H9 (cell line): ENCODE measurements around the gene TMEM151A. TPM values are rescaled to one million over a fixed set of nuclear protein-coding genes. Genes with fewer than 3 reads are reported as not detected.
A peak's percentile ranks its signal among the peaks of the same experiment; 100 is the strongest.

Source experiments
- DNase-seq: peaks from one replicate; pipeline ENCODE4 v3.0.0-alpha.2; 2017
- H2AFZ ChIP-seq: one replicate; pipeline ENCODE4 v1.6.1; 2013; ENCODE audit warnings: mild to moderate bottlenecking, low read length, control low read depth, moderate library complexity
- H2AK5ac ChIP-seq: 2 replicates; pipeline ENCODE4 v1.6.1; 2013; ENCODE audit warnings: low read length, control low read depth, mixed read lengths; ENCODE audit not compliant: insufficient read length
- H2BK120ac ChIP-seq: one replicate; pipeline ENCODE4 v1.6.1; 2013; ENCODE audit warnings: low read depth, mild to moderate bottlenecking, low read length, control low read depth, inconsistent platforms; ENCODE audit not compliant: poor library complexity, severe bottlenecking
- H2BK12ac ChIP-seq: 2 replicates; pipeline ENCODE4 v1.6.1; 2013; ENCODE audit warnings: low read length, control low read depth, mixed read lengths, low read depth; ENCODE audit not compliant: insufficient read length
- H2BK15ac ChIP-seq: 2 replicates; pipeline ENCODE4 v1.6.1; 2013; ENCODE audit warnings: low read depth, low read length, control low read depth
- H2BK20ac ChIP-seq: one replicate; pipeline ENCODE4 v1.6.1; 2013; ENCODE audit warnings: low read depth, mild to moderate bottlenecking, low read length, control low read depth, inconsistent platforms; ENCODE audit not compliant: poor library complexity, severe bottlenecking
- H2BK5ac ChIP-seq: 2 replicates; pipeline ENCODE4 v1.6.1; 2013; ENCODE audit warnings: low read length, control low read depth, mixed read lengths; ENCODE audit not compliant: insufficient read length
- H3K14ac ChIP-seq: 2 replicates; pipeline ENCODE4 v1.6.1; 2013; ENCODE audit warnings: low read length, control low read depth; ENCODE audit not compliant: insufficient read depth
- H3K18ac ChIP-seq: 2 replicates; pipeline ENCODE4 v1.6.1; 2013; ENCODE audit warnings: low read depth, mild to moderate bottlenecking, mixed read lengths, low read length, control low read depth; ENCODE audit not compliant: insufficient read length
- H3K23ac ChIP-seq: 2 replicates; pipeline ENCODE4 v1.6.1; 2013; ENCODE audit warnings: low read length, control low read depth, mixed read lengths, low read depth; ENCODE audit not compliant: insufficient read length
- H3K23me2 ChIP-seq: 2 replicates; pipeline ENCODE4 v1.6.1; 2013; ENCODE audit warnings: low read depth, mild to moderate bottlenecking, mixed read lengths, low read length, control low read depth; ENCODE audit not compliant: insufficient read length, poor library complexity, severe bottlenecking
- H3K27ac ChIP-seq: 2 replicates; pipeline ENCODE4 v1.5.1; 2013; ENCODE audit warnings: low read length, control low read depth, mixed read lengths, low read depth; ENCODE audit not compliant: insufficient read length
- H3K27me3 ChIP-seq: 2 replicates; pipeline ENCODE4 v1.6.1; 2013; ENCODE audit warnings: low read length, control low read depth, inconsistent platforms; ENCODE audit not compliant: insufficient read depth
- H3K4ac ChIP-seq: 2 replicates; pipeline ENCODE4 v1.6.1; 2013; ENCODE audit warnings: low read depth, mild to moderate bottlenecking, control low read depth, inconsistent platforms, low read length, moderate library complexity
- H3K4me1 ChIP-seq: 2 replicates; pipeline ENCODE4 v1.6.1; 2013; ENCODE audit warnings: low read length, control low read depth, inconsistent platforms; ENCODE audit not compliant: insufficient read depth
- H3K4me2 ChIP-seq: 2 replicates; pipeline ENCODE4 v1.6.1; 2013; ENCODE audit warnings: low read length, control low read depth, mixed read lengths; ENCODE audit not compliant: insufficient read length, insufficient read depth
- H3K56ac ChIP-seq: 2 replicates; pipeline ENCODE4 v1.6.1; 2013; ENCODE audit warnings: low read depth, mild to moderate bottlenecking, mixed read lengths, low read length, control low read depth; ENCODE audit not compliant: insufficient read length
- H3K79me1 ChIP-seq: 2 replicates; pipeline ENCODE4 v1.6.1; 2013; ENCODE audit warnings: low read depth, mild to moderate bottlenecking, moderate library complexity, low read length, control low read depth, inconsistent platforms; ENCODE audit not compliant: insufficient read depth, poor library complexity, severe bottlenecking
- H3K79me2 ChIP-seq: 2 replicates; pipeline ENCODE4 v1.6.1; 2013; ENCODE audit warnings: low read length, control low read depth, inconsistent platforms; ENCODE audit not compliant: insufficient read depth
- H3K9ac ChIP-seq: 2 replicates; pipeline ENCODE4 v1.6.1; 2013; ENCODE audit warnings: low read length, control low read depth, mixed read lengths; ENCODE audit not compliant: insufficient read length; ENCODE audit errors: extremely low read depth
- H3K9me3 ChIP-seq: one replicate; pipeline ENCODE4 v1.6.1; 2013; ENCODE audit warnings: low read depth, low read length, inconsistent platforms; ENCODE audit not compliant: control insufficient read depth
- H3T11ph ChIP-seq: one replicate; pipeline ENCODE4 v1.6.1; 2013; ENCODE audit warnings: mild to moderate bottlenecking, low read length, control low read depth, inconsistent platforms
- H4K20me1 ChIP-seq: one replicate; pipeline ENCODE4 v1.6.1; 2013; ENCODE audit not compliant: control insufficient read depth, insufficient read length, insufficient read depth
- H4K5ac ChIP-seq: 2 replicates; pipeline ENCODE4 v1.6.1; 2013; ENCODE audit warnings: low read depth, mild to moderate bottlenecking, mixed read lengths, low read length, control low read depth; ENCODE audit not compliant: insufficient read length
- H4K8ac ChIP-seq: replicated peaks from 2 replicates; pipeline ENCODE4 v1.6.1; 2013; ENCODE audit warnings: low read length, control low read depth, mixed read lengths, low read depth; ENCODE audit not compliant: insufficient read length
- H4K91ac ChIP-seq: 2 replicates; pipeline ENCODE4 v1.6.1; 2013; ENCODE audit warnings: low read depth, mild to moderate bottlenecking, moderate library complexity, mixed read lengths, low read length, control low read depth; ENCODE audit not compliant: insufficient read length
- H3K27ac Mint-ChIP-seq, 3 experiments: 2 replicates in 2 of 3; 3 replicates in 1 of 3; pipeline ENCODE4 v1.8.0; 2020 to 2021; ENCODE audit warnings: mixed read lengths in 3 of 3, mild to moderate bottlenecking in 1 of 3, moderate library complexity in 1 of 3
- H3K27me3 Mint-ChIP-seq: 2 replicates; pipeline ENCODE4 v1.8.0; 2021; ENCODE audit warnings: low read depth, mild to moderate bottlenecking, moderate library complexity, mixed read lengths
- H3K36me3 Mint-ChIP-seq, 3 experiments: 2 replicates in 2 of 3; 3 replicates in 1 of 3; pipeline ENCODE4 v1.8.0; 2020 to 2021; ENCODE audit warnings: low read depth in 3 of 3, mixed read lengths in 3 of 3; ENCODE audit not compliant: insufficient read depth in 1 of 3
- H3K4me1 Mint-ChIP-seq, 2 experiments: 2 replicates each; pipeline ENCODE4 v1.8.0; 2020; ENCODE audit warnings: mixed read lengths in 2 of 2
- H3K4me3 Mint-ChIP-seq, 2 experiments: 2 replicates in 1 of 2; 3 replicates in 1 of 2; pipeline ENCODE4 v1.8.0; 2020 to 2021; ENCODE audit warnings: mild to moderate bottlenecking in 2 of 2, mixed read lengths in 2 of 2, moderate library complexity in 1 of 2
- H3K9me3 Mint-ChIP-seq, 2 experiments: 2 replicates in 1 of 2; 3 replicates in 1 of 2; pipeline ENCODE4 v1.8.0; 2020; ENCODE audit warnings: mild to moderate bottlenecking in 2 of 2, mixed read lengths in 2 of 2, moderate library complexity in 1 of 2
- WGBS: extraction: QIAGEN DNeasy Blood & Tissue Kit; methylation state at CpG from one replicate; pipeline ENCODE4 v1.1.7; 2013; ENCODE audit warnings: missing lambda C conversion rate, low lambda C conversion rate, mixed read lengths; ENCODE audit not compliant: insufficient read length; ENCODE audit errors: extremely low coverage; 5-methylcytosine and 5-hydroxymethylcytosine counted together
- total RNA-seq: library from RNA; stranded (reverse); gene quantifications from 2 replicates; pipeline ENCODE4 v1.2.1, GENCODE V29; 2021
- TF ChIP-seq, protein P1 (sequence below): fragments of 200-600 bp; sonication (generic); conservative IDR thresholded peaks from 3 replicates; pipeline ENCODE4 v1.8.0; 2021; ENCODE audit warnings: antibody characterized with exemption, mild to moderate bottlenecking

TMEM151A gene
- total RNA-seq, 1 experiment from 2014 or later, result 1.2 TPM

DNA sequence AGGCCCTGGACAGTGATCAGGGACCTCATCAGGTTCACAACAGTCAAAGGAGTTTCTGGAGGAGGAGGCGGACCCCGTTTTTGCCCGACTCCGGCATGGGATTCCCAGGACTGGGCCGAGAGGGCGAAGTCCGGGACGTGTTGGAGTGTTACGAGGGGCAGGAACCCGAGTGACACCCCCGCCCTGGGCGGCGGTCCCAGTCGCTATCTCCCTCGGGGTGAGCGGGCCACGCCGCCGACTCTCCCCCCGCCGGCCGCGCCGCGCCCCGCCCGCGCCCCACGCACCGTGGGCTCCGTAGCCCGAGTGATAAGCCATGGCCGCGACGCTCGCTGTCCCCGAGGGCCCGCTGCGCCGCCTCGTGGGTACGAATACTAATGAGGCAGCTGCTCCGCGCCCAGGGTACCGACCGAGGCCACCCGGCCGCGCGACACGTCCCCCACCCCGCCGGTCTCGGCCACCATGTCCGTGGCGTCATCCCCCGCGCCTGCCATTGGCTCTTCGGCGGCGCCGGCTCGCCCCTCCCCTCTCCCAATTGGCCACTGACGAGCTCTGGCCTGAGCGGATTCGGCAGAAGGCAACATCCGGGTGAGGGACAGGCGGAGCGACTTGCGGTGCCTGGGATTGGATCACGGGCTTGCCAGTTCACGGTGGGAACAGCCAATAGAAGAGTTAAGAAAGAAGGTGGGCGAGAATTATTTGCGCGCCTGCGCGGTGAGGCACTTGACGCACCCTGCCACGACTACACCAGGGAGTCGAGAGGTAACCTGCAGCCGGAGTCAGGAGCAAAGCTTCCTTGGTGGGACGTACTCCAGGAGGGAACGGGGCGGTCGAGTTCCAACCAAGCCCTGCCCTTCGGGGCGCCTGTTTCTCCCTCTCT, 2.8 kb upstream of the TMEM151A start, which contains the start of gene YIF1A:
Gene YIF1A (minus strand): TSS at position 473 of the 877 bp plus-strand sequence. CDS start 158 bp downstream, at position 315.
- Histone ChIP-seq H4K20me1 (no peaks in the 10 kb centered on the region), H2BK120ac (no peak within 1 kb of the TSS), H2AFZ (no peak within 1 kb of the TSS), H2AK5ac (no peak within 1 kb of the TSS), H3K56ac (no peak within 1 kb of the TSS), H3K27me3 (peaks cover 8% of the 10 kb centered on the region; the same call in 1 of the 2 replicates), H2BK15ac (no peak within 1 kb of the TSS), H3K9ac (peak within 1 kb of the TSS; percentile 72), H3K4ac (no peak within 1 kb of the TSS), H3K27ac (no peak within 1 kb of the TSS), H3K18ac (no peak within 1 kb of the TSS), H3K79me2 (peaks cover 1% of the 10 kb centered on the region; the same call in 1 of the 2 replicates), H3K14ac (peak within 1 kb of the TSS; percentile 83), H3K9me3 (no peaks in the 10 kb centered on the region), H4K8ac (no peak within 1 kb of the TSS), H3K23me2 (peaks cover 13% of the 10 kb centered on the region), H2BK5ac (no peak within 1 kb of the TSS), H4K91ac (no peak within 1 kb of the TSS), H3K79me1 (no peaks in the 10 kb centered on the region), H3K4me1 (peaks cover 6% of the 10 kb centered on the region), H2BK12ac (no peak within 1 kb of the TSS), H3T11ph (no peak within 1 kb of the TSS), H2BK20ac (no peak within 1 kb of the TSS), H3K23ac (no peak within 1 kb of the TSS), H4K5ac (no peak within 1 kb of the TSS), H3K4me2 (peak within 1 kb of the TSS; percentile 93)
- H3K9me3 Mint-ChIP-seq, result no peaks in the 10 kb centered on the region; a peak in 1 of 5 replicates
- TF ChIP-seq, protein P1, sequence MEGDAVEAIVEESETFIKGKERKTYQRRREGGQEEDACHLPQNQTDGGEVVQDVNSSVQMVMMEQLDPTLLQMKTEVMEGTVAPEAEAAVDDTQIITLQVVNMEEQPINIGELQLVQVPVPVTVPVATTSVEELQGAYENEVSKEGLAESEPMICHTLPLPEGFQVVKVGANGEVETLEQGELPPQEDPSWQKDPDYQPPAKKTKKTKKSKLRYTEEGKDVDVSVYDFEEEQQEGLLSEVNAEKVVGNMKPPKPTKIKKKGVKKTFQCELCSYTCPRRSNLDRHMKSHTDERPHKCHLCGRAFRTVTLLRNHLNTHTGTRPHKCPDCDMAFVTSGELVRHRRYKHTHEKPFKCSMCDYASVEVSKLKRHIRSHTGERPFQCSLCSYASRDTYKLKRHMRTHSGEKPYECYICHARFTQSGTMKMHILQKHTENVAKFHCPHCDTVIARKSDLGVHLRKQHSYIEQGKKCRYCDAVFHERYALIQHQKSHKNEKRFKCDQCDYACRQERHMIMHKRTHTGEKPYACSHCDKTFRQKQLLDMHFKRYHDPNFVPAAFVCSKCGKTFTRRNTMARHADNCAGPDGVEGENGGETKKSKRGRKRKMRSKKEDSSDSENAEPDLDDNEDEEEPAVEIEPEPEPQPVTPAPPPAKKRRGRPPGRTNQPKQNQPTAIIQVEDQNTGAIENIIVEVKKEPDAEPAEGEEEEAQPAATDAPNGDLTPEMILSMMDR, result no peak
- DNase-seq, result peak; percentile 100
- H3K4me3 Mint-ChIP-seq, result peak within 1 kb of the TSS; percentile 86 to 91
- H3K36me3 Mint-ChIP-seq, result peaks cover 2 to 9% (median 6%) of the 10 kb centered on the region in 3 experiments; a peak in 6 of 7 replicates
- H3K4me1 Mint-ChIP-seq, result peaks cover 18 to 23% of the 10 kb centered on the region in 2 experiments
- WGBS, result no CpG with 5 or more reads among the region's 87 CpGs
- H3K27me3 Mint-ChIP-seq, result peaks cover 37% of the 10 kb centered on the region
- peak within 1 kb of the TSS; percentile 93 to 96 (median 95) for H3K27ac Mint-ChIP-seq
